ENCODE results near the gene ZIC4.

ZIC4 gene

DNA sequence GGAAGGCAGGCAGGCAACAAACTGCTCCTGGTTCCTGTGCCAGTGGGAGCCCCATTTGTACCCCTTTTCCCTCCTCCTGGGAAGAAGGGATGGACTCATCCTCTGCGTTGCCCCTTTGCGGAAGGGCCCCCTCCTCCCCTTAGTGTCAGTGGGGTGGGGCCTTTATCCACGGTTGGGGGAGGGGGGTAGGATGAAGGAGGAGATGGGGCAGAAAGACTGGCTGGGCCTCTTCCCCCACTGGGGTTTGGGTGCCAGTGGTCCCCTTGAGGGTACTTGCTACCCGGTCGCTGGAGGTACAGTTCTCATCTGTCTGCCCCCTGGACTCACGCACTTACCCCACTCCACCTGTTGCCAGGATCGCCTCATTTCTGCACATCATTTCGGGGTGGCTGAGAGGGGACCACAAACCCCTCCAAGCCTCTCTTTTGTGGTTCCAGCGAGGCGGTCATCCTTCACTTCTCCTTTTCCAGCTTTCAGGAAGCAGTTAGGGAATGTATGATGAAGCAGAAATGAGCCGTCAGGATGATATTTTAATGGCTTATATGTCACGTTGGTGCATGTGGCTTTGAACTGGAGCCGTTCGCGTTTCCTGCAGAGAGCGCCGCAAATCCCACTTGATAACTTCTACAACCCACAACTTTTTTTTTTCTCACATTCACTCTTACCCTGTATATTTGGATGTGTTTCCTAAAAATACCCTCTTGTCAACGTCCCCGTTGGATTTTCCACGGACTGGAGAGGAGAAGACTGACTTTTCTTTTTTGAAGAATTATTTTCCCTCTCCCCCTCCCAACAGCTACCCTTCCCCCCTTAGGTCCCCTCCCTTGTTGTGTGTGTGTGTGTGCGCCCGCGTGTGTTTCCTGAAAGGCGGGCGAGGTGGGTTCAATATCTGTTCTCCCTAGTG is at the start of gene ZIC4:
Gene ZIC4, minus strand, starts transcription at position 516 of the 904 bp plus-strand sequence. CDS start 3,746 bp downstream, outside the sequence.
- no peak for DNase-seq

GRCh38 chr3:147449669-147450068 is 43.3 kb upstream of the ZIC4 start:
- no peak for DNase-seq

- DNase-seq: no peak
Observed at GRCh38 chr3:147447224-147447623, 40.9 kb upstream of the ZIC4 start.

DNA sequence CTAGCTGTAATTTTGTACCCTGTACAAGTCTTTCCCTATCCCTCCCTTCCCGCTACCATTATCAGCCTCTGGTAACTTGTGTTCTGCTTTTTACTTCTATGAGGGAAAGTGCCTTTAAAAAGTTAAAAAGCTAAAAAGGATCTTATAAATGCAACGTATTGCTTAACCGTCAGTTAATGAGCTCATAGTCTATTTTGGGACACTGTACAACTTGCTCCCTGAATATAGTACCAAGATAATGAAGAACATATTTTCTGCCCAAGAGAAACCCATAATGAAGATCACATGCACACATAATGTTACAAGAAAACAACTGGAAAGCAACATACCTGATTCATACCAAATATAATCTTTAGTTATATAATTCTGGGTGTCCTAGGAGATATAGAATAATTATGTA is 25.4 kb upstream of the ZIC4 start:
- DNase-seq: peak; percentile 52

GRCh38 chr3:147428754-147429153 is 22.4 kb upstream of the ZIC4 start:
- no peak for DNase-seq

DNA sequence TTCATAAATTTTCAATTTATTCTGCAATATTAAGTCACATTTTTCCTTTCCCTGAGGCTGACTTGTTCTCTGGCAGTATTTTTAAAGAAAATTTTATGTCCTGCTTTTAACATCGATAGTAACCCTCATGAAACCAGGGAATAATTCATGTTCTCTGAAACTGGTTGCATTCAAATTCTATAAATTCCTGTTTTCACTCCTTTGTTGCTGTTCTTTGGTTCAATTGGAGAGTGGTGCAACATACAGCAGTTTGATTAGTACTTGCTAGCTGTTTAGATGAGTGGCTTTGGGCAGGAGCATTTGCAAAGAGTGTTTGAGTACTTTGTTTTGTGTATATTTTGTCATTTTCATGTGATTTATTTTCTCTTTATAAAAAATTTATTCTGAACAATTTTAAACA is 22.0 kb upstream of the ZIC4 start:
- no peak for DNase-seq

- no peak for DNase-seq
Observed at GRCh38 chr3:147427746-147428145, 21.4 kb upstream of the ZIC4 start.

DNA sequence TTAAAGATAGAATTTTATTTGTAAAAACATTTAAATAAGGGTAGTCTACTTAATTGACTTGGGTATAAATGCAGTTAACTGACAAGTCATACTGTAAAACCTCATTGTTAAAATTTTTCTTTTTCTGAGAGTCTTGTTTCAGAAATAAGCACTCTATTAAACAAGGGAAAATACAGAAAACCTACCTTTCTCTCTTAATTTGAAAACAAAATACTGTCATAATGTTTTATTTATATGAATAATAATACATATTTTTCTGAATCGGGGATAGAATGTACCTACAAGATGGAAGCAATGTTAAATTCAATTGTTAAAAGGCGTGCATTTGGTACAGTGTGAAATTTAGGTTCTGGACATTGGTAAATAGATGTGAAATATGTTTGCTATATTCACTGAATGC is 20.6 kb upstream of the ZIC4 start:
- DNase-seq: no peak

DNA sequence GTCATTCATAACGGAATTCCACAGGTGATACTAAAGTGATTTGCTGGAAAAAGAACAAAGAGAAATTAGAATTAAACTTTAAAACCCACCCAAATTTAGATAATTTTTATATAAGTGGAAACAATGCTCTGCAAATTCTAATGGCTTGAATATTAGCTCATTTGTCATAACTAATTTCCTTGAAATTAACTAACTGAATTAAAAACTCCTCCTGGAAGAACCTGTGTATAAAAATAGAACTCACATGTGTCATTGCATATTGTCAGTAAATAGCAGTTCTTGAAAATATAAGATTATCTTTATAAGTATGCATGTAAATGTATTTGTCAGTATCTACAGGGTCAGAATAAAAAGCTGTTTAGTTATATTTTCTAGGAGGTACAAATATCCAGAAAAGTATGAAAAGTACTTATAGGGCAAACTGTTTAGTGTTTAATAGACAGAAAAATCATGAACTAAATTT is 19.1 kb upstream of the ZIC4 start:
- DNase-seq: no peak

- no peak for DNase-seq
Observed at GRCh38 chr3:147424581-147425387, 18.4 kb upstream of the ZIC4 start.

- no peak for DNase-seq
Observed at GRCh38 chr3:147423798-147424580, 17.6 kb upstream of the ZIC4 start.

- no peak for DNase-seq
Observed at GRCh38 chr3:147423537-147423797, 17.1 kb upstream of the ZIC4 start.

DNA sequence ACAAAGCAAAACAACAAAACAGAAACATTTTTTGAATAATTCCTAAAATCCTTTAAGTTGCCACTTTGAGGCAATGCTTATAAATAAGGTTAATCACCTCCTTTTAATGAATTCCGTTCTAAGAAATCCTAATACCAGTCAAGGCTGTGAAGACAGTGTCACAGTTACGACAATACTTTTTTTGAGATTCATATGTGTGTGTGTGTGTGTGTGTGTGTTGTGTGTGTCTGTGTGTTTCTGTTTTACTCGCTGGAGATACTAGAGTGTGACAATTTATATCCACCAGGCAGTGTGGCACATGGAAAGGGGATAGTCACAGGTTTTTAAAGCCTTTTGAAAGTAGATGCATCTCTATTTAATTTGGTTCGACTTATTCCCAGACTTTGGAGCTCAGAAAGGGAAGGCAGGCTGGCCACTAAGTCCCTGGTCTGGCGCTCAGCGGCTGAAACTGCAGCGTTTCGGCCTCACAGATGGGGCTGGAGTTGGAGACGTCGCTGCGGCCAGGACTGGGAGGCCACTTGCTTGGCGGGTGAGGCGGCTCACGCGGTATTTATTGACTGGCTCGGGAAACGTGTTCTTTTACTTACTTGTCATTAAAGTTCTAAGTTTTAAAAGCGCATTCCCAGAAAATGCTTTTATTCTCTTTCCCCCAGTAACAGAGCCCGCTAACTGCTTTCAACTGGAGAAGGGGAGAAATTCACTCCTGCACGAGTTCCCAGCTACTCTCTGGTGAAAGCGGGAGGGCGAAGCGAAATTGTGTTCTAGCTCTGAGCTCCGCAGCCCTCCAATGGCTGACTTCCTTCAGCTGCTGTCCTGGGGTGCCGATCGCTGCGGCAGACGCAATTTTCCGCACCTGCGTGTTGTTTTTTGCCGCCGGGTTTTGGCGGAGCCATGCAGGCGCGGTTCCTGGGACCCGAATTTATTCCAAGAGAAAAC is 16.5 kb upstream of the ZIC4 start:
- DNase-seq: peak; percentile 15

- DNase-seq: no peak
Observed at GRCh38 chr3:147422196-147422595, 15.9 kb upstream of the ZIC4 start.

- DNase-seq: peak; percentile 31
Observed at GRCh38 chr3:147421184-147421912, 15.0 kb upstream of the ZIC4 start.

- no peak for DNase-seq
Observed at GRCh38 chr3:147420353-147421183, 14.2 kb upstream of the ZIC4 start.

DNA sequence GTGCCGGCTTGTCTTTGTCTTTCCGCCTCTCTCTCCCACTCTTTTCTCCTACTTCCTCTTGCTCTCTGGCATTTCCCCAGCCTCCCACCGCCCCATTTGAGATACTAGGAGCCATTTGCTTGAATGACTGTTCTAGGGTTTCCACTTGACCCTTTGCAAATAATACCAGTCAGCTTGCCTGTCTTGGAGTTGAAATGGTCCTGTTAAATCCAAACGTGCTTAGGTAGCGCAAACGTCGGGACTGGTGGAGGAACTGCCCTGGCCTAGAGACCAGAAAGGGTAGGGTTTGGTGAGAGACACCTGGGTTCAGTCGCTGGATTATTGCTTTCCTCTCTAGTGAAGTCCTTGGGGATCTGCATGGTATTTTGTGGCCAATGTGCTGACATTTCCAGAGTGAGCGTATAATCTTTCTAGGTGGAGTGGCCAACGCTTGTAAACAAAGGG is 13.5 kb upstream of the ZIC4 start:
- no peak for DNase-seq

DNA sequence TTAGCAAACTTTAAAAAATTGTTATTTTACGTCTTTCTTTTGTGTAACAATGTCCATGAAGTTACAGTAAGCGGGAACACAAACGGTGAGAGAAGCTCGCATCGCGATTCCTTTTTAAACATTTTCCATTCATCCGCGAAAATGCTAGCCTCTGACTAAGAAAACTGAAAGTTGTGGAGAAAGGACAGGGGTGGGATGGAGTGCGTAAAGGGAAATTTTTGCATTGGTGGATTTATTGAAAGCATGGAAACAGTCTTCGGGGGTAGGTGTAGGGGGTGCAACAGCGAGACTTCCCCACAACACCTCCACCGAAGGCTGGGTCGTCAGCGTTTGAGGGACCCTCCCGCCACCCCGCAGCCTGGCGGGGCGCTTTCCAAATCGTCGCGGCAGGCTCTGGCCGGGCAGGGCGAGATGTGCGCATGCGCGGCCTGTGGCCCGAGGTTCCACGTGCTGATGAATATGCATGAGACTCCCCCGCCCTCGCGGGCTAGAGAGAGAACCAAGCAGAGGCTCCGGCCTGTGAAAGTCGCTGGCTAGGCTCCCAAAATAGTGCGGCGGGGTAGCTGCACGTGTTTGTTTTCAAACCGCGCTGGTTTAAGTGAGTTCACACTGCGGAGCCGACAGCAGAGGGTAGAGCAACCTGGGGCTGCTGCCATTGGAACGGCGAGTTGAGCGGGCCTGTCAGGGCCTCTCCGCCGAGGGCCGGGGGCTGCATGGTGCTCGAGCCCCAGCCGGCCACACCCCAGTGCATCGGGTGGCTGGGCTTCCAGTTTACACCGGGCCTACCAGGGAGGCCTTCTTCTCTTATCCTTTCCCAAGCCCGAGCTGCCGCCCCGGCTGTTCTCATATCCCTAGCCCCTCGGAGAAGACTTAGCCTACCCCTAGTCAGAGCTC is 12.7 kb upstream of the ZIC4 start:
- peak; percentile 78 for DNase-seq

GRCh38 chr3:147418371-147418781 is 12.0 kb upstream of the ZIC4 start:
- DNase-seq: no peak
